ENCODE data around the gene HNF1A.

Gene HNF1A

GRCh38 chr12:120955232-120955631, 23.1 kb upstream of the HNF1A start:
- Histone ChIP-seq H3K27me3 (ENCODE audit: insufficient read depth, poor library complexity, severe bottlenecking) (no peaks in the 10 kb centered on the region), H3K4me3 (replicated peaks; ENCODE audit: insufficient read depth, low read length) (no peak overlapping the region), H3K27ac (replicated peaks) (no peak overlapping the region)
- no peak for DNase-seq (ENCODE audit: low read depth in 1 of 2, low spot score in 1 of 2)
- TF ChIP-seq CTCF (IDR thresholded peaks at IDR 0.05; ENCODE audit: insufficient read depth, low read length): no peak
- TF ChIP-seq GABPA (IDR thresholded peaks at IDR 0.05; ENCODE audit: low read depth): no peak
- TF ChIP-seq POLR2AphosphoS5 (IDR thresholded peaks at IDR 0.05; ENCODE audit: low read depth): no peak
- TF ChIP-seq SPI1 (IDR thresholded peaks at IDR 0.05; ENCODE audit: borderline replicate concordance, low read depth): no peak
- no peak for TF ChIP-seq REST (IDR thresholded peaks at IDR 0.05; ENCODE audit: insufficient replicate concordance, low read depth)

GRCh38 chr12:120956579-120957300, 21.6 kb upstream of the HNF1A start:
- TF ChIP-seq GABPA (IDR thresholded peaks at IDR 0.05; ENCODE audit: low read depth): no peak
- TF ChIP-seq POLR2AphosphoS5 (IDR thresholded peaks at IDR 0.05; ENCODE audit: low read depth): no peak
- no peak for TF ChIP-seq SPI1 (IDR thresholded peaks at IDR 0.05; ENCODE audit: borderline replicate concordance, low read depth)
- no peak for TF ChIP-seq REST (IDR thresholded peaks at IDR 0.05; ENCODE audit: insufficient replicate concordance, low read depth)
- no peak overlapping the region for H3K27ac ChIP-seq (replicated peaks)
- no peak overlapping the region for H3K4me3 ChIP-seq (replicated peaks; ENCODE audit: insufficient read depth, low read length)
- DNase-seq (ENCODE audit: low read depth in 1 of 2, low spot score in 1 of 2): no peak
- no peaks in the 10 kb centered on the region for H3K27me3 ChIP-seq (ENCODE audit: insufficient read depth, poor library complexity, severe bottlenecking)

- Histone ChIP-seq H3K4me3 (replicated peaks; ENCODE audit: insufficient read depth, low read length) (no peak overlapping the region), H3K27me3 (ENCODE audit: insufficient read depth, poor library complexity, severe bottlenecking) (no peaks in the 10 kb centered on the region), H3K27ac (replicated peaks) (no peak overlapping the region)
- TF ChIP-seq CTCF (IDR thresholded peaks at IDR 0.05; ENCODE audit: insufficient read depth, low read length): no peak
- TF ChIP-seq GABPA (IDR thresholded peaks at IDR 0.05; ENCODE audit: low read depth): no peak
- no peak for TF ChIP-seq POLR2AphosphoS5 (IDR thresholded peaks at IDR 0.05; ENCODE audit: low read depth)
- TF ChIP-seq REST (IDR thresholded peaks at IDR 0.05; ENCODE audit: insufficient replicate concordance, low read depth): no peak
- no peak for TF ChIP-seq SPI1 (IDR thresholded peaks at IDR 0.05; ENCODE audit: borderline replicate concordance, low read depth)
- DNase-seq (ENCODE audit: low read depth in 1 of 2, low spot score in 1 of 2): no peak
Observed at GRCh38 chr12:120959111-120959878, 19.0 kb upstream of the HNF1A start.

All from HL-60 (cell line).